Lower lobe of right lung (tissue), 2 donors: ENCODE results near the gene RBM28. TPM values are rescaled to one million over a fixed set of nuclear protein-coding genes. Genes with fewer than 3 reads are reported as not detected.
"Not testable (repeated sequence)": the region's sequence is repeated elsewhere in the genome, so short reads cannot be mapped to it uniquely, and the experiment has no call there.

ENCODE experiments used
- ATAC-seq, 2 donors: fragments of 200-7000 bp; cut with Tn5 transposase; one replicate each; pipeline ENCODE4 v1.9.1; 2020 to 2022; ENCODE audit warnings: mild to moderate bottlenecking in 2 of 2, moderate library complexity in 2 of 2
- DNase-seq: peaks from one replicate; pipeline ENCODE4 v3.0.0-alpha.2; 2020
- H3K27ac ChIP-seq: fragments of 200-600 bp; one replicate; pipeline ENCODE4 v1.8.0; 2022
- H3K27me3 ChIP-seq: fragments of 200-600 bp; one replicate; pipeline ENCODE4 v1.8.0; 2022; ENCODE audit warnings: low read depth
- H3K36me3 ChIP-seq: fragments of 200-600 bp; one replicate; pipeline ENCODE4 v1.8.0; 2022; ENCODE audit warnings: mild to moderate bottlenecking
- H3K4me1 ChIP-seq: fragments of 200-600 bp; one replicate; pipeline ENCODE4 v1.8.0; 2022
- H3K4me3 ChIP-seq: fragments of 200-600 bp; one replicate; pipeline ENCODE4 v1.8.0; 2022; ENCODE audit warnings: mild to moderate bottlenecking
- H3K9me3 ChIP-seq: fragments of 200-600 bp; one replicate; pipeline ENCODE4 v1.8.0; 2022
- CTCF ChIP-seq: fragments of 200-600 bp; IDR thresholded peaks from one replicate; pipeline ENCODE4 v1.8.0; 2022; ENCODE audit warnings: antibody characterized with exemption, mild to moderate bottlenecking
- intact Hi-C: fragments of 100-400 bp; cut with DNase I; formaldehyde crosslinking; loops from one replicate; pipeline ENCODE4 v1.11.0; 2022
- total RNA-seq: library from RNA; stranded (reverse); fragmentation: NEBNext Ultra II Directional; extraction: Animal tissue kit (Norgen Biotek cat#: 25700); gene quantifications from one replicate; pipeline ENCODE4 v1.2.1, GENCODE V29; 2021
- donor health status: DM: no; HTN: yes; CAD: no; lungs with severe emphysema.

Gene RBM28
- total RNA-seq, 1 donor from 2014 or later, result 26.9 TPM

- Histone ChIP-seq H3K36me3 (no peaks in the 10 kb centered on the region), H3K27ac (no peak overlapping the region), H3K4me3 (no peak overlapping the region), H3K9me3 (peaks cover 18% of the 10 kb centered on the region), H3K27me3 (no peaks in the 10 kb centered on the region), H3K4me1 (no peaks in the 10 kb centered on the region)
- DNase-seq (no peak), ATAC-seq (no peak)
- TF ChIP-seq CTCF, result no peak
- intact Hi-C loops, result no loop called here
Observed at GRCh38 chr7:128281605-128282380, 61.9 kb downstream of the RBM28 start.

- peaks cover 18% of the 10 kb centered on the region for H3K9me3 ChIP-seq
- DNase-seq, ATAC-seq, H3K4me1 ChIP-seq, H3K36me3 ChIP-seq, H3K4me3 ChIP-seq, H3K27ac ChIP-seq, H3K27me3 ChIP-seq, intact Hi-C loops: not testable (repeated sequence)
Observed at GRCh38 chr7:128280451-128280850, 63.3 kb downstream of the RBM28 start.

GRCh38 chr7:128279124-128279713, 64.5 kb downstream of the RBM28 start:
- Histone ChIP-seq H3K36me3 (no peaks in the 10 kb centered on the region), H3K9me3 (peaks cover 18% of the 10 kb centered on the region), H3K4me3 (no peak overlapping the region), H3K27me3 (no peaks in the 10 kb centered on the region), H3K27ac (no peak overlapping the region), H3K4me1 (no peaks in the 10 kb centered on the region)
- DNase-seq, result no peak
- intact Hi-C loops, result no loop called here
- no peak for ATAC-seq
- no peak for TF ChIP-seq CTCF

- no peak overlapping the region for H3K4me3 ChIP-seq
- intact Hi-C loops, result no loop called here
Observed at GRCh38 chr7:128278366-128278765, 65.3 kb downstream of the RBM28 start.

GRCh38 chr7:128275681-128276080, 68.0 kb downstream of the RBM28 start:
- Histone ChIP-seq H3K36me3 (no peaks in the 10 kb centered on the region), H3K9me3 (peaks cover 15% of the 10 kb centered on the region), H3K4me3 (no peak overlapping the region), H3K27me3 (peaks cover 16% of the 10 kb centered on the region), H3K4me1 (peaks cover 13% of the 10 kb centered on the region), H3K27ac (no peak overlapping the region)
- intact Hi-C loops, result no loop called here
- ATAC-seq (no peak), DNase-seq (no peak)
- TF ChIP-seq CTCF, result no peak

More at GRCh38 chr7:128278366-128278765, 65.3 kb downstream of the RBM28 start:
- TF ChIP-seq CTCF, result no peak
- no peaks in the 10 kb centered on the region for H3K36me3 ChIP-seq
- H3K27ac ChIP-seq, result no peak overlapping the region
- no peaks in the 10 kb centered on the region for H3K27me3 ChIP-seq
- DNase-seq (no peak), ATAC-seq (no peak)
- H3K4me1 ChIP-seq, result no peaks in the 10 kb centered on the region
- peaks cover 18% of the 10 kb centered on the region for H3K9me3 ChIP-seq
